Measurements from ENCODE around the gene PNMA6E.

DNA sequence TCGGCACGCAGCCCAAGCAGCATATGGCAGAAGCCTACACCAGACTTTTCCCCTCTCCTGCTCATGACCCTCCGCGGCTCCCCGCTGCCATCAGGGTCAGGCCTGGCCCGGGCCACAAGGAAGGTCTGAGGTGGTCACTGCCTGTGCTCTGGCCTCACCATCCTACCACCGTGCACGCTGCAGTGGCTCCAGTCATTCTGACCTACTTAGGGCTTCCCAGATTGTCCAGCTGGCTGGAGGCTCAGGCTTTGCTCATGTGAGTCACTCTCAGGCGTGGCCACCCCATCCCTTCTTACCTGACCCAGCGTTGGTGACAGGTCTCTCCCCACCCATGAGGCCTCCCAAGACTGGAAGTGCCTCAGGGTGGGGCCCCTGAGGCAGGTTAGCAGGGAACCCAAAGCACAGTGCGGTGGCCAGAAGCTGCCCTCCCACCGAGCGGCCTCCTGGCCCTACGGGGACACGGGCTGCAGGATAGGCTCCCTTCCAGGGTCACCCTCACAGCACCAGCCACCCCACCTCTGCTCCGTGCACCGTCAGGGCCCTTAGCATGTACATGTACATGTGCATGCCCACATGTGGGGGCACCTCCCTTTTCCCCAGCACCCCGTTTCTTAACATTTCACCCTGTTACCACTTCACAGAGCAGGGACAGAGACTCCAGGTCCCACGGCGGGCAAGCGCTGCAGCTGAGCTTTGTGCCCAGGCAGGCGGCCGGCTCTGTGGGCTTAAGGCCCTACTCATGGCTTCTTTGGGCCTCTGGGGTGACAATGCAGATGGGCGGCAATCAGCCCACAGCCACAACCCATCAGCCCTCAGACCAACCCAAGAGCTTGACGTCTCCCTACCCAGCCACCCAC is 42.6 kb upstream of the PNMA6E start:
- TF ChIP-seq TAF1 (IDR thresholded peaks at IDR 0.05; ENCODE audit: borderline replicate concordance, low read depth, low read length) (no peak), POLR2A (IDR thresholded peaks at IDR 0.05; ENCODE audit: low read depth, low read length) (no peak)
